Posterior vena cava (tissue), 2 donors: ENCODE results near the gene ZNF625. TPM values are rescaled to one million over a fixed set of nuclear protein-coding genes. Genes with fewer than 3 reads are reported as not detected.

Experiments used
- total RNA-seq, 2 donors: library from RNA; stranded (reverse); fragmentation: NEBNext Ultra II Directional; extraction: Animal tissue kit (Norgen Biotek cat#: 25700); gene quantifications; one replicate each; pipeline ENCODE4 v1.2.1, GENCODE V29; 2021
- donor health status: DM: yes; HTN: yes; CAD: no.
- donor health status: DM: yes; HTN: yes; CAD: no.

The ZNF625 gene
- total RNA-seq, 2 donors from 2014 or later: 6.0 to 8.7 TPM

Other genes starting within 250 kb of the ZNF625 start
- gene ZNF700, start 231.6 kb downstream of the ZNF625 start, total RNA-seq: 10 to 100 TPM in 1 of 2 donors, 1 to 10 TPM in 1; 9.9 to 11.6 TPM
- gene ZNF763, start 191.7 kb downstream of the ZNF625 start, total RNA-seq: 1 to 10 TPM; 1.7 to 2.4 TPM
- gene ZNF433, start 121.1 kb downstream of the ZNF625 start, total RNA-seq: 1 to 10 TPM; 3.9 to 5.1 TPM
- under 1 TPM in 1 of 2 donors, not detected in 1; 0.14 TPM for gene ZNF878, start 103.8 kb downstream of the ZNF625 start, total RNA-seq
- 10 to 100 TPM in 1 of 2 donors, 1 to 10 TPM in 1; 7.8 to 14.9 TPM for gene ZNF844, start 92.0 kb downstream of the ZNF625 start, total RNA-seq
- 1 to 10 TPM; 1.0 to 3.2 TPM for gene ZNF20, start 16.4 kb downstream of the ZNF625 start, total RNA-seq
- gene ZNF136, start 6.4 kb upstream of the ZNF625 start, total RNA-seq: 1 to 10 TPM; 9.2 to 9.4 TPM
- gene ZNF44, start 138.1 kb upstream of the ZNF625 start, total RNA-seq: 10 to 100 TPM; 12.0 to 14.5 TPM
- 1 to 10 TPM; 2.9 to 3.1 TPM for gene ZNF563, start 176.9 kb upstream of the ZNF625 start, total RNA-seq
- 1 to 10 TPM; 4.9 to 7.7 TPM for gene ZNF442, start 208.9 kb upstream of the ZNF625 start, total RNA-seq
- 1 to 10 TPM; 4.1 to 4.6 TPM for gene ZNF799, start 244.5 kb upstream of the ZNF625 start, total RNA-seq